Stimulated activated CD4-positive, alpha-beta T cell treated with anti-CD3 and anti-CD28 coated beads, Interleukin-1b, Interleukin-23, amount 100 ng/mL, for 1 hour (primary cell): ENCODE results near the gene CTNNA2.
"Not testable (repeated sequence)": the region's sequence is repeated elsewhere in the genome, so short reads cannot be mapped to it uniquely, and the experiment has no call there.

Experiments
- DNase-seq, 2 donors: peaks; one replicate each; pipeline ENCODE4 v3.0.0-alpha.2; 2020; ENCODE audit warnings: low read depth in 2 of 2

Gene CTNNA2

GRCh38 chr2:80203929-80204328 is 691.1 kb downstream of the CTNNA2 start:
- DNase-seq = not testable (repeated sequence)

GRCh38 chr2:80205498-80205897 is 692.6 kb downstream of the CTNNA2 start:
- no peak for DNase-seq

- DNase-seq = no peak
Measured at GRCh38 chr2:80209458-80209857, 696.6 kb downstream of the CTNNA2 start.

GRCh38 chr2:80217446-80217845 is 704.6 kb downstream of the CTNNA2 start:
- no peak for DNase-seq

- DNase-seq = no peak
Measured at GRCh38 chr2:80222644-80223043, 709.8 kb downstream of the CTNNA2 start.

- DNase-seq = no peak
Measured at GRCh38 chr2:80231421-80231820, 718.6 kb downstream of the CTNNA2 start.

- DNase-seq = no peak
Measured at GRCh38 chr2:80233333-80233732, 720.5 kb downstream of the CTNNA2 start.

- DNase-seq = no peak
Measured at GRCh38 chr2:80238692-80239469, 726.0 kb downstream of the CTNNA2 start.

GRCh38 chr2:80242355-80242910 is 729.6 kb downstream of the CTNNA2 start:
- DNase-seq = no peak

GRCh38 chr2:80244905-80245584 is 732.2 kb downstream of the CTNNA2 start:
- DNase-seq = no peak

GRCh38 chr2:80246534-80246933 is 733.7 kb downstream of the CTNNA2 start:
- no peak for DNase-seq

GRCh38 chr2:80247339-80247738 is 734.5 kb downstream of the CTNNA2 start:
- DNase-seq = no peak

- no peak for DNase-seq
Measured at GRCh38 chr2:80248146-80248545, 735.3 kb downstream of the CTNNA2 start.

GRCh38 chr2:80252294-80252986 is 739.6 kb downstream of the CTNNA2 start:
- no peak for DNase-seq

GRCh38 chr2:80255918-80256781 is 743.3 kb downstream of the CTNNA2 start:
- DNase-seq = no peak

- DNase-seq = no peak
Measured at GRCh38 chr2:80256782-80257167, 743.9 kb downstream of the CTNNA2 start.

- no peak for DNase-seq
Measured at GRCh38 chr2:80257450-80257849, 744.6 kb downstream of the CTNNA2 start.

- DNase-seq = no peak
Measured at GRCh38 chr2:80258341-80258740, 745.5 kb downstream of the CTNNA2 start.

- no peak for DNase-seq
Measured at GRCh38 chr2:80258793-80259192, 745.9 kb downstream of the CTNNA2 start.

- no peak for DNase-seq
Measured at GRCh38 chr2:80259292-80259691, 746.4 kb downstream of the CTNNA2 start.

- no peak for DNase-seq
Measured at GRCh38 chr2:80266231-80266630, 753.4 kb downstream of the CTNNA2 start.
